NCI-H146 treated with DMSO at 0.1 percent for 48 hours (cell line): ENCODE measurements around the gene HSD17B12.

Experiments used
- DNase-seq: peaks from one replicate; lab custom pipeline; 2025; ENCODE audit not compliant: unreplicated experiment; lab: John Stamatoyannopoulos, UW

The HSD17B12 gene

GRCh38 chr11:43687120-43687791 is 6.7 kb downstream of the HSD17B12 start:
- DNase-seq: no peak

- no peak for DNase-seq
Observed at GRCh38 chr11:43688394-43688793, 7.9 kb downstream of the HSD17B12 start.

GRCh38 chr11:43689167-43689566 is 8.6 kb downstream of the HSD17B12 start:
- DNase-seq: no peak

- DNase-seq: no peak
Observed at GRCh38 chr11:43690929-43691725, 10.6 kb downstream of the HSD17B12 start.

- DNase-seq: no peak
Observed at GRCh38 chr11:43691806-43692205, 11.3 kb downstream of the HSD17B12 start.

GRCh38 chr11:43693069-43693468 is 12.5 kb downstream of the HSD17B12 start:
- no peak for DNase-seq

- DNase-seq: no peak
Observed at GRCh38 chr11:43693731-43694130, 13.2 kb downstream of the HSD17B12 start.

GRCh38 chr11:43694477-43694876 is 13.9 kb downstream of the HSD17B12 start:
- DNase-seq: no peak

GRCh38 chr11:43697679-43698078 is 17.1 kb downstream of the HSD17B12 start:
- no peak for DNase-seq

- no peak for DNase-seq
Observed at GRCh38 chr11:43699870-43700269, 19.3 kb downstream of the HSD17B12 start.

GRCh38 chr11:43706631-43707030 is 26.1 kb downstream of the HSD17B12 start:
- no peak for DNase-seq

- DNase-seq: no peak
Observed at GRCh38 chr11:43708776-43709175, 28.2 kb downstream of the HSD17B12 start.

- DNase-seq: no peak
Observed at GRCh38 chr11:43709689-43710088, 29.2 kb downstream of the HSD17B12 start.

- no peak for DNase-seq
Observed at GRCh38 chr11:43712676-43713075, 32.1 kb downstream of the HSD17B12 start.

- no peak for DNase-seq
Observed at GRCh38 chr11:43718373-43718772, 37.8 kb downstream of the HSD17B12 start.

GRCh38 chr11:43723617-43724016 is 43.1 kb downstream of the HSD17B12 start:
- DNase-seq: no peak

- no peak for DNase-seq
Observed at GRCh38 chr11:43732225-43732624, 51.7 kb downstream of the HSD17B12 start.

GRCh38 chr11:43734256-43734655 is 53.7 kb downstream of the HSD17B12 start:
- no peak for DNase-seq

GRCh38 chr11:43735115-43735514 is 54.6 kb downstream of the HSD17B12 start:
- no peak for DNase-seq

GRCh38 chr11:43735961-43736360 is 55.4 kb downstream of the HSD17B12 start:
- no peak for DNase-seq

GRCh38 chr11:43736502-43737200 is 56.1 kb downstream of the HSD17B12 start:
- DNase-seq: no peak

GRCh38 chr11:43737201-43737590 is 56.7 kb downstream of the HSD17B12 start:
- no peak for DNase-seq
